Measurements from ENCODE around the gene CAMTA1.
A peak's percentile ranks its signal among the peaks of the same experiment; 100 is the strongest.

CAMTA1 gene

GRCh38 chr1:6924891-6925290 is 139.6 kb downstream of the CAMTA1 start:
- Histone ChIP-seq H3K27ac (ENCODE audit: low read depth, low read length) (no peak overlapping the region), H3K9me3 (ENCODE audit: control insufficient read depth in 5 of 5, low read length in 5 of 5) (no peaks in the 10 kb centered on the region), H3K9ac (ENCODE audit: low read length in 5 of 5) (no peak overlapping the region), H3K36me3 (ENCODE audit: control insufficient read depth in 5 of 5, insufficient read depth in 5 of 5, low read length in 5 of 5) (no peaks in the 10 kb centered on the region), H3K27me3 (ENCODE audit: control insufficient read depth in 5 of 5, insufficient read depth in 4 of 5, low read length in 5 of 5) (peaks cover 0 to 10% (median 3%) of the 10 kb centered on the region in 5 donors), H3K4me3 (ENCODE audit: low read depth in 1 of 5, low read length in 5 of 5) (no peak overlapping the region), H3K4me1 (ENCODE audit: control insufficient read depth in 5 of 5, insufficient read depth in 5 of 5, low read length in 5 of 5) (peaks cover 0 to 17% (median 8%) of the 10 kb centered on the region in 5 donors)

DNA sequence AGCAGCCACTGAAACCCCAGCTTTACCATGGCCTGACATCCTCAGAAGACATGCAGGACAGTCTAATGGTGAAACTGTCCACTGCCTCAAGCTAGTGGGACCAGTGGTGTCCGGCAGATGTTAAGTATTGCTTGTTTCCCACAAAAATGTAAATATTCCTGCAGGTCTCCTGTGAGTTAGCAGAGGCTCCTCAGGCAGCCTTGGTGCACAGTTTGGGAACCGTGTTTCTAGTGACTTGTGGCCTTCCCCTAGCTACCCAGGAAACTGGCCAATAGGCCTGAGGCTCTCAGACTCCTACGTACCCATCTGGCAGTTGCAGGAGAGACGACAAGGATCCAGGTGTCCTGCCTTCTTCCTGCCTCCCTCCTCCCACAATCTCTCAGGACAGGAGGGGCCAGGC is 142.4 kb downstream of the CAMTA1 start:
- no peak overlapping the region for H3K9ac ChIP-seq (ENCODE audit: low read length in 5 of 5)
- peaks cover 0 to 13% (median 5%) of the 10 kb centered on the region in 5 donors for H3K4me1 ChIP-seq (ENCODE audit: control insufficient read depth in 5 of 5, insufficient read depth in 5 of 5, low read length in 5 of 5)
- no peaks in the 10 kb centered on the region for H3K9me3 ChIP-seq (ENCODE audit: control insufficient read depth in 5 of 5, low read length in 5 of 5)
- H3K27ac ChIP-seq (ENCODE audit: low read depth, low read length) = no peak overlapping the region
- H3K27me3 ChIP-seq (ENCODE audit: control insufficient read depth in 5 of 5, insufficient read depth in 4 of 5, low read length in 5 of 5) = peaks cover 5 to 11% (median 6%) of the 10 kb centered on the region in 5 donors
- no peaks in the 10 kb centered on the region for H3K36me3 ChIP-seq (ENCODE audit: control insufficient read depth in 5 of 5, insufficient read depth in 5 of 5, low read length in 5 of 5)
- H3K4me3 ChIP-seq (ENCODE audit: low read depth in 1 of 5, low read length in 5 of 5) = no peak overlapping the region

GRCh38 chr1:6928106-6928885 is 143.0 kb downstream of the CAMTA1 start:
- Histone ChIP-seq H3K27ac (ENCODE audit: low read depth, low read length) (no peak overlapping the region), H3K4me1 (ENCODE audit: control insufficient read depth in 5 of 5, insufficient read depth in 5 of 5, low read length in 5 of 5) (peaks cover 0 to 7% (median 0%) of the 10 kb centered on the region in 5 donors), H3K4me3 (ENCODE audit: low read depth in 1 of 5, low read length in 5 of 5) (no peak overlapping the region), H3K27me3 (ENCODE audit: control insufficient read depth in 5 of 5, insufficient read depth in 4 of 5, low read length in 5 of 5) (peaks cover 5 to 11% (median 6%) of the 10 kb centered on the region in 5 donors), H3K36me3 (ENCODE audit: control insufficient read depth in 5 of 5, insufficient read depth in 5 of 5, low read length in 5 of 5) (no peaks in the 10 kb centered on the region), H3K9me3 (ENCODE audit: control insufficient read depth in 5 of 5, low read length in 5 of 5) (no peaks in the 10 kb centered on the region), H3K9ac (ENCODE audit: low read length in 5 of 5) (no peak overlapping the region)

DNA sequence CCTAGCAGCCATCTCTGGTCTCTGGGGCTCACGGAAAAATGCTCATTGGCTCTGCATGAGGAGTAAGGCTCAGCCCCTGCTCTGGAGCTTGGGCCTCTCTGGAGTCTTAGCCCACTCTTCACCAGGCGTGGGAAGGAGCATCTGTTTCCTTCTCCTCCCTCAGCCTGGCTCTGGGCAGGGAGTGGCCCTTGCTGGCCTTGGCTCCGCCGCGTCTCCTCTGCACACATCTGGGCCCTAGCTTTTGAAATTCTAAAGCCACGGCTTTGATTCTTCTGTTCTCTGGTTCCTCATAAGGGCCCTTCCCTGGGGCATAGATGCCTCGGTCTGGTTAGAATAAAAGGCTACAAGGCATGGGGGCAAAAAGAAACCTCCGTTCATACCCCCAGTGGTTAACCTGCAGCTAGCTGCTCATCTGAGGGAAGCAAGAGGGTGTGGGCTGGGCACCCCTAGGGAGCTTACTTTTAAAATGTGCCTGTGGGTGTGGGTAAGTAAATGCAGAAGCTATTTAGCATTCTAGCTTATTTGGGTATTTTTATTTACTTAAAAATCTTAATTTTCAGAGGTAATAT is 145.6 kb downstream of the CAMTA1 start:
- Histone ChIP-seq H3K36me3 (ENCODE audit: control insufficient read depth in 5 of 5, insufficient read depth in 5 of 5, low read length in 5 of 5) (no peaks in the 10 kb centered on the region), H3K9me3 (ENCODE audit: control insufficient read depth in 5 of 5, low read length in 5 of 5) (no peaks in the 10 kb centered on the region), H3K27ac (ENCODE audit: low read depth, low read length) (no peak overlapping the region), H3K4me1 (ENCODE audit: control insufficient read depth in 5 of 5, insufficient read depth in 5 of 5, low read length in 5 of 5) (peaks cover 0 to 15% (median 6%) of the 10 kb centered on the region in 5 donors), H3K27me3 (ENCODE audit: control insufficient read depth in 5 of 5, insufficient read depth in 4 of 5, low read length in 5 of 5) (peaks cover 10 to 23% (median 17%) of the 10 kb centered on the region in 5 donors), H3K4me3 (ENCODE audit: low read depth in 1 of 5, low read length in 5 of 5) (no peak overlapping the region), H3K9ac (ENCODE audit: low read length in 5 of 5) (no peak overlapping the region)

- H3K4me3 ChIP-seq (ENCODE audit: low read depth in 1 of 5, low read length in 5 of 5) = peak overlapping the region in 3 of 5 donors; percentile 9 to 36 (median 33)
- H3K4me1 ChIP-seq (ENCODE audit: control insufficient read depth in 5 of 5, insufficient read depth in 5 of 5, low read length in 5 of 5) = peaks cover 0 to 21% (median 8%) of the 10 kb centered on the region in 5 donors
- H3K36me3 ChIP-seq (ENCODE audit: control insufficient read depth in 5 of 5, insufficient read depth in 5 of 5, low read length in 5 of 5) = no peaks in the 10 kb centered on the region
- H3K27me3 ChIP-seq (ENCODE audit: control insufficient read depth in 5 of 5, insufficient read depth in 4 of 5, low read length in 5 of 5) = peaks cover 9 to 41% (median 27%) of the 10 kb centered on the region in 5 donors
- H3K27ac ChIP-seq (ENCODE audit: low read depth, low read length) = no peak overlapping the region
- H3K9ac ChIP-seq (ENCODE audit: low read length in 5 of 5) = no peak overlapping the region
- no peaks in the 10 kb centered on the region for H3K9me3 ChIP-seq (ENCODE audit: control insufficient read depth in 5 of 5, low read length in 5 of 5)
Measured at GRCh38 chr1:6935361-6935883, 150.2 kb downstream of the CAMTA1 start.

GRCh38 chr1:6935911-6936690 is 150.8 kb downstream of the CAMTA1 start:
- Histone ChIP-seq H3K9ac (ENCODE audit: low read length in 5 of 5) (no peak overlapping the region), H3K4me3 (ENCODE audit: low read depth in 1 of 5, low read length in 5 of 5) (peak overlapping the region in 3 of 5 donors; percentile 9 to 36 (median 33)), H3K27me3 (ENCODE audit: control insufficient read depth in 5 of 5, insufficient read depth in 4 of 5, low read length in 5 of 5) (peaks cover 7 to 38% (median 28%) of the 10 kb centered on the region in 5 donors), H3K36me3 (ENCODE audit: control insufficient read depth in 5 of 5, insufficient read depth in 5 of 5, low read length in 5 of 5) (no peaks in the 10 kb centered on the region), H3K4me1 (ENCODE audit: control insufficient read depth in 5 of 5, insufficient read depth in 5 of 5, low read length in 5 of 5) (peaks cover 0 to 21% (median 8%) of the 10 kb centered on the region in 5 donors), H3K27ac (ENCODE audit: low read depth, low read length) (no peak overlapping the region), H3K9me3 (ENCODE audit: control insufficient read depth in 5 of 5, low read length in 5 of 5) (no peaks in the 10 kb centered on the region)

DNA sequence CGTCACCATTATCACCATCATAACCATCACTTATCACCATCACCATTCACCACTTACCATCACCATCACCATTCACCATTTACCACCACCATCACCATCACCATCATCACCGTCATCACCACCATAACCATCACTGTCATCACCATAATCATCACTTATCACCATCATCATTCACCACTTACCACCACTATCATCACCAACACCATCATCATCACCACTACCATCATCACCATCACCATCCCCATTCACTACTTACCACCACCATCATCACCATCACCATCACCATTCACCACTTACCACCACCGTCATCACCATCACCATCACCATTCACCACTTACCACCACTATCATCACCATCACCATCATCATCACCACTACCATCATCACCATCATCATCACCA is 151.8 kb downstream of the CAMTA1 start:
- H3K9me3 ChIP-seq (ENCODE audit: control insufficient read depth in 5 of 5, low read length in 5 of 5) = no peaks in the 10 kb centered on the region
- peaks cover 0 to 21% (median 8%) of the 10 kb centered on the region in 5 donors for H3K4me1 ChIP-seq (ENCODE audit: control insufficient read depth in 5 of 5, insufficient read depth in 5 of 5, low read length in 5 of 5)
- no peak overlapping the region for H3K9ac ChIP-seq (ENCODE audit: low read length in 5 of 5)
- H3K36me3 ChIP-seq (ENCODE audit: control insufficient read depth in 5 of 5, insufficient read depth in 5 of 5, low read length in 5 of 5) = no peaks in the 10 kb centered on the region
- H3K27me3 ChIP-seq (ENCODE audit: control insufficient read depth in 5 of 5, insufficient read depth in 4 of 5, low read length in 5 of 5) = peaks cover 7 to 40% (median 32%) of the 10 kb centered on the region in 5 donors
- no peak overlapping the region for H3K4me3 ChIP-seq (ENCODE audit: low read depth in 1 of 5, low read length in 5 of 5)
- H3K27ac ChIP-seq (ENCODE audit: low read depth, low read length) = no peak overlapping the region

GRCh38 chr1:6939363-6939762 is 154.1 kb downstream of the CAMTA1 start:
- Histone ChIP-seq H3K27ac (ENCODE audit: low read depth, low read length) (no peak overlapping the region), H3K9me3 (ENCODE audit: control insufficient read depth in 5 of 5, low read length in 5 of 5) (no peaks in the 10 kb centered on the region), H3K9ac (ENCODE audit: low read length in 5 of 5) (no peak overlapping the region), H3K36me3 (ENCODE audit: control insufficient read depth in 5 of 5, insufficient read depth in 5 of 5, low read length in 5 of 5) (no peaks in the 10 kb centered on the region), H3K4me1 (ENCODE audit: control insufficient read depth in 5 of 5, insufficient read depth in 5 of 5, low read length in 5 of 5) (peaks cover 0 to 20% (median 8%) of the 10 kb centered on the region in 5 donors), H3K27me3 (ENCODE audit: control insufficient read depth in 5 of 5, insufficient read depth in 4 of 5, low read length in 5 of 5) (peaks cover 3 to 41% (median 26%) of the 10 kb centered on the region in 5 donors), H3K4me3 (ENCODE audit: low read depth in 1 of 5, low read length in 5 of 5) (no peak overlapping the region)

DNA sequence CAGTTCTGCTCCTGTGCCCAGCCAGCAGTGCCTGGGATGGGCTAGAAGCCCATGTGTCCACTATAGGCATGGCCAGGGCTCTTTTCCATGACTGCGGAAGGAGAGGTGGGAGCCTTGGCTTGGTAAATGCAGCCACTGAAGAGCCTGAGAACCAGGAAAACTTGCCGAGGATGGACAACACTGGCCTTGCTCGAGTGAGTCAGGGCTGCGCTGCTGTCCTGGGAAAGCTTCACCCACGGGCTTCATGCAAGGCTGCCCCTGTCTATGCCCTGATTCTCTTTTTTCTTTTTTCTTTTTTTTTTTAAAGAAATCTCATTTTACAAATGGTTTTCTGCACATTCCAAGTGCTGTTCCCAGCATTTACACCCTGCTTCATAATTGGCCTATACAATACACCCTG is 156.5 kb downstream of the CAMTA1 start:
- Histone ChIP-seq H3K36me3 (ENCODE audit: control insufficient read depth in 5 of 5, insufficient read depth in 5 of 5, low read length in 5 of 5) (no peaks in the 10 kb centered on the region), H3K27me3 (ENCODE audit: control insufficient read depth in 5 of 5, insufficient read depth in 4 of 5, low read length in 5 of 5) (peaks cover 0 to 31% (median 13%) of the 10 kb centered on the region in 5 donors), H3K4me1 (ENCODE audit: control insufficient read depth in 5 of 5, insufficient read depth in 5 of 5, low read length in 5 of 5) (peaks cover 0 to 3% (median 0%) of the 10 kb centered on the region in 5 donors), H3K27ac (ENCODE audit: low read depth, low read length) (no peak overlapping the region), H3K4me3 (ENCODE audit: low read depth in 1 of 5, low read length in 5 of 5) (no peak overlapping the region), H3K9me3 (ENCODE audit: control insufficient read depth in 5 of 5, low read length in 5 of 5) (no peaks in the 10 kb centered on the region), H3K9ac (ENCODE audit: low read length in 5 of 5) (no peak overlapping the region)

Data from subcutaneous abdominal adipose tissue (tissue), 5 donors.